ENCODE measurements around the gene ZRANB3. TPM values are rescaled to one million over a fixed set of nuclear protein-coding genes. Genes with fewer than 3 reads are reported as not detected.

The ZRANB3 gene
- total and polyA plus RNA-seq, 2 of the 13 experiments (the other 11 are each of a cell fraction or from before 2014, with no cell fraction given): 5.8 to 25.2 TPM

DNA sequence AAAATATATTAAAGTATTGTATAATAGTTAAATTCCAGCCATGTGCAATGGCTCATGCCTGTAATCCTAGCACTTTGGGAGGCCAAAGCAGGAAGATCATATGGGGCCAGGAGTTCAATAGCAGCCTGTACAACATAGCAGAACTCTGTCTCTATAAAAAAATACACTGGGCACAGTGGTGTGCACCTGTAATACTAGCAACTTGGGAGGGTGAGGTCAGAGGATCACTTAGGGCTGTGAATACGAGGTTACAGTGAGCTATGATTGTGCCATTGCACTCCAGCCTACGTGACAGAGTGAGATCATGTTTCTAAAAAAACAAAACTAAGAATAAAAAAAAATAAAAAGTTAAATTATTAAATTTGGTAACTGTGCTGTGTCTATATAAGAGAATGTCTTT, 36.1 kb downstream of the ZRANB3 start:
- Histone ChIP-seq H3K27ac (ENCODE audit: extremely low read length, insufficient read depth, low read length) (no peak overlapping the region), H4K20me1 (ENCODE audit: insufficient read depth, low read length) (no peaks in the 10 kb centered on the region), H3K79me2 (ENCODE audit: insufficient read depth, low read length) (no peaks in the 10 kb centered on the region), H3K4me3 (replicated peaks in 1 of 3; ENCODE audit: insufficient read depth in 1 of 3, low read depth in 2 of 3, low read length in 3 of 3) (no peak overlapping the region), H3K9ac (ENCODE audit: insufficient read depth, low read depth, low read length) (no peak overlapping the region), H2AFZ (ENCODE audit: low read length) (no peak overlapping the region), H3K36me3 (replicated peaks in 1 of 2; ENCODE audit: control insufficient read depth in 1 of 2, insufficient read depth in 2 of 2, low read length in 2 of 2) (peaks cover 0 to 10% of the 10 kb centered on the region in 2 experiments; a peak in 2 of 5 replicates), H3K9me3 (ENCODE audit: low read length) (peaks cover 10% of the 10 kb centered on the region; the same call in 1 of the 2 replicates), H3K27me3 (ENCODE audit: control insufficient read depth in 1 of 2, insufficient read depth in 2 of 2, low read length in 2 of 2) (no peaks in the 10 kb centered on the region), H3K4me1 (ENCODE audit: insufficient read depth, low read length) (no peaks in the 10 kb centered on the region), H3K4me2 (ENCODE audit: low read depth, low read length) (no peak overlapping the region)
- in situ Hi-C loops (cut with HindIII; ENCODE audit: extremely low pct_ligation_motif_present, low pct_unique_long_range_greater_than_20kb): no loop called here
- ChIA-PET POLR2A (no interaction called here), CTCF (ENCODE audit: low intra/inter-chr PET ratio, low total read pairs) (no interaction called here)
- no TSS peak for BruUV-seq (replicated peaks)
- intact Hi-C loops (cut with micrococcal nuclease; ENCODE audit: unreplicated experiment): no loop called here
- 91% methylated on average over 2 of the region's 2 CpGs for WGBS (ENCODE audit: low lambda C conversion rate)
- ATAC-seq: no peak
- FAIRE-seq: no peak
- no peak for TF ChIP-seq MNT (IDR thresholded peaks at IDR 0.05)
- no peak for TF ChIP-seq ZNF44 (CRISPR knock-in tag; IDR thresholded peaks at IDR 0.05)
- TF ChIP-seq SP2 (CRISPR knock-in tag; IDR thresholded peaks at IDR 0.05): no peak
- DNase-seq (ENCODE audit: low spot score): no peak

- no peak overlapping the region for H3K27ac ChIP-seq (ENCODE audit: extremely low read length, insufficient read depth, low read length)
- no peaks in the 10 kb centered on the region for H4K20me1 ChIP-seq (ENCODE audit: insufficient read depth, low read length)
- intact Hi-C loops (cut with micrococcal nuclease; ENCODE audit: unreplicated experiment): no loop called here
- DNase-seq (ENCODE audit: low spot score) (no peak), FAIRE-seq (no peak), ATAC-seq (no peak)
- no peak overlapping the region for H2AFZ ChIP-seq (ENCODE audit: low read length)
- no peaks in the 10 kb centered on the region for H3K79me2 ChIP-seq (ENCODE audit: insufficient read depth, low read length)
- H3K9me3 ChIP-seq (ENCODE audit: low read length): peaks cover 10% of the 10 kb centered on the region; the same call in 1 of the 2 replicates
- CTCF ChIA-PET (ENCODE audit: low intra/inter-chr PET ratio, low total read pairs): no interaction called here
- H3K4me1 ChIP-seq (ENCODE audit: insufficient read depth, low read length): no peaks in the 10 kb centered on the region
- peaks cover 0 to 10% of the 10 kb centered on the region in 2 experiments; a peak in 2 of 5 replicates for H3K36me3 ChIP-seq (replicated peaks in 1 of 2; ENCODE audit: control insufficient read depth in 1 of 2, insufficient read depth in 2 of 2, low read length in 2 of 2)
- no peak overlapping the region for H3K9ac ChIP-seq (ENCODE audit: insufficient read depth, low read depth, low read length)
- WGBS (ENCODE audit: low lambda C conversion rate): 95% methylated on average over 1 of the region's 1 CpG
- no TSS peak for BruUV-seq (replicated peaks)
- no peak overlapping the region for H3K4me2 ChIP-seq (ENCODE audit: low read depth, low read length)
- in situ Hi-C loops (cut with HindIII; ENCODE audit: extremely low pct_ligation_motif_present, low pct_unique_long_range_greater_than_20kb): no loop called here
- no peak for TF ChIP-seq NCOA1 (CRISPR knock-in tag; IDR thresholded peaks at IDR 0.05)
- TF ChIP-seq ZBTB25 (CRISPR knock-in tag; IDR thresholded peaks at IDR 0.05): no peak
- no peak for TF ChIP-seq POLR2AphosphoS2 (IDR thresholded peaks at IDR 0.05; ENCODE audit: low read depth, low read length)
- TF ChIP-seq SP5 (CRISPR knock-in tag; IDR thresholded peaks at IDR 0.05; ENCODE audit: borderline replicate concordance, low read depth): no peak
- TF ChIP-seq RFX1 (IDR thresholded peaks at IDR 0.05): no peak
- no peak for TF ChIP-seq ZNF704 (CRISPR knock-in tag; IDR thresholded peaks at IDR 0.05; ENCODE audit: borderline replicate concordance)
- TF ChIP-seq GTF2F1 (IDR thresholded peaks at IDR 0.05; ENCODE audit: low read length): no peak
- TF ChIP-seq ZNF101 (CRISPR knock-in tag; IDR thresholded peaks at IDR 0.05; ENCODE audit: borderline replicate concordance, low read depth): no peak
- no peak for TF ChIP-seq PAF1 (CRISPR knock-in tag; IDR thresholded peaks at IDR 0.05)
- no peak for TF ChIP-seq ZNF850 (CRISPR knock-in tag; conservative IDR thresholded peaks at IDR 0.05)
- TF ChIP-seq ZBTB21 (CRISPR knock-in tag; IDR thresholded peaks at IDR 0.05): no peak
- POLR2A ChIA-PET: no interaction called here
- H3K27me3 ChIP-seq (ENCODE audit: control insufficient read depth in 1 of 2, insufficient read depth in 2 of 2, low read length in 2 of 2): no peaks in the 10 kb centered on the region
- no peak overlapping the region for H3K4me3 ChIP-seq (replicated peaks in 1 of 3; ENCODE audit: insufficient read depth in 1 of 3, low read depth in 2 of 3, low read length in 3 of 3)
Observed at GRCh38 chr2:135494503-135494902, 36.5 kb downstream of the ZRANB3 start.

Data from HepG2 (cell line).